Esophagus muscularis mucosa (tissue), 3 donors: Measurements from ENCODE around the gene GRIK1.
"Not testable (repeated sequence)": the region's sequence is repeated elsewhere in the genome, so short reads cannot be mapped to it uniquely, and the experiment has no call there.

Experiments
- POLR2A ChIP-seq: fragments of 450-650 bp; IDR thresholded peaks from one replicate; pipeline ENCODE4 v1.6.1; 2017; ENCODE audit warnings: antibody characterized with exemption, moderate library complexity, mild to moderate bottlenecking, low read depth
- POLR2AphosphoS5 ChIP-seq, 2 donors: sonication (generic); formaldehyde crosslinking; IDR thresholded peaks; one replicate each; pipeline ENCODE4 v1.6.1; 2017; ENCODE audit warnings: antibody characterized with exemption in 2 of 2
- TF ChIP-seq, protein P1 (sequence below), 3 experiments: fragments of 200-600 bp in 2 of 3; fragments of 450-650 bp in 1 of 3; sonication (generic) in 2 of 3; IDR thresholded peaks; one replicate each; pipeline ENCODE4 v1.5.1; 2017 to 2019; ENCODE audit warnings: antibody characterized with exemption in 3 of 3, mild to moderate bottlenecking in 2 of 3, moderate library complexity in 1 of 3

DNA sequence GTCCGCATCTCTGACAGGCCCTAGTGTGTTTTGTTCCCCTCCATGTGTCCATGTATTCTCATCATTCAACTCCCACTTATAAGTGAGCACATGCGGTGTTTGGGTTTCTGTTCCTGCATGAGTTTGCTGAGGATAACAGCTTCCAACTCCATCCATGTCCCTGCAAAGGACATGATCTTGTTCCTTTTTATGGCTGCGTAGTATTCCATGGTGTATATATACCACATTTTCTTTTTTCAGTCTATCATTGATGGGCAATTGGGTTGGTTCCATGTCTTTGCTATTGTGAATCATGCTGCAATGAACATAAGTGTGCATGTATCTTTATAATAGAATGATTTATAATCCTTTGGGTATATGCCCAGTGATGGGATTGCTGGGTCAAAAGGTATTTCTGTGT is 334.6 kb downstream of the GRIK1 start:
- not testable (repeated sequence) for TF ChIP-seq POLR2AphosphoS5 (IDR thresholded peaks at IDR 0.05); POLR2A
- TF ChIP-seq, protein P1, sequence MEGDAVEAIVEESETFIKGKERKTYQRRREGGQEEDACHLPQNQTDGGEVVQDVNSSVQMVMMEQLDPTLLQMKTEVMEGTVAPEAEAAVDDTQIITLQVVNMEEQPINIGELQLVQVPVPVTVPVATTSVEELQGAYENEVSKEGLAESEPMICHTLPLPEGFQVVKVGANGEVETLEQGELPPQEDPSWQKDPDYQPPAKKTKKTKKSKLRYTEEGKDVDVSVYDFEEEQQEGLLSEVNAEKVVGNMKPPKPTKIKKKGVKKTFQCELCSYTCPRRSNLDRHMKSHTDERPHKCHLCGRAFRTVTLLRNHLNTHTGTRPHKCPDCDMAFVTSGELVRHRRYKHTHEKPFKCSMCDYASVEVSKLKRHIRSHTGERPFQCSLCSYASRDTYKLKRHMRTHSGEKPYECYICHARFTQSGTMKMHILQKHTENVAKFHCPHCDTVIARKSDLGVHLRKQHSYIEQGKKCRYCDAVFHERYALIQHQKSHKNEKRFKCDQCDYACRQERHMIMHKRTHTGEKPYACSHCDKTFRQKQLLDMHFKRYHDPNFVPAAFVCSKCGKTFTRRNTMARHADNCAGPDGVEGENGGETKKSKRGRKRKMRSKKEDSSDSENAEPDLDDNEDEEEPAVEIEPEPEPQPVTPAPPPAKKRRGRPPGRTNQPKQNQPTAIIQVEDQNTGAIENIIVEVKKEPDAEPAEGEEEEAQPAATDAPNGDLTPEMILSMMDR (IDR thresholded peaks at IDR 0.05), result not testable (repeated sequence)
